Fibroblast of pulmonary artery (primary cell): ENCODE results near the gene SLC22A12.

Experiments used
- DNase-seq: peaks from one replicate; pipeline ENCODE4 v3.0.0-alpha.2; 2010; ENCODE audit warnings: low read depth
- H3K4me3 ChIP-seq: replicated peaks from 2 replicates; pipeline ENCODE4 v1.5.1; 2011; ENCODE audit warnings: low read depth, mild to moderate bottlenecking, control low read depth, low read length, moderate library complexity
- CTCF ChIP-seq: IDR thresholded peaks from 2 replicates; pipeline ENCODE4 v1.5.1; 2011; ENCODE audit warnings: mild to moderate bottlenecking, control low read depth, low read length, inconsistent platforms; ENCODE audit errors: missing control alignments

Gene SLC22A12

GRCh38 chr11:64633555-64634159 lies 42.6 kb downstream of the SLC22A12 start:
- no peak for DNase-seq
- H3K4me3 ChIP-seq = no peak overlapping the region
- no peak for TF ChIP-seq CTCF

GRCh38 chr11:64637334-64638017 lies 46.5 kb downstream of the SLC22A12 start:
- TF ChIP-seq CTCF = no peak
- DNase-seq = no peak
- no peak overlapping the region for H3K4me3 ChIP-seq

GRCh38 chr11:64638018-64638665 lies 47.1 kb downstream of the SLC22A12 start:
- H3K4me3 ChIP-seq = no peak overlapping the region
- no peak for TF ChIP-seq CTCF
- no peak for DNase-seq

GRCh38 chr11:64638829-64639228 lies 47.8 kb downstream of the SLC22A12 start:
- no peak overlapping the region for H3K4me3 ChIP-seq
- no peak for TF ChIP-seq CTCF
- no peak for DNase-seq

GRCh38 chr11:64639885-64640284 lies 48.9 kb downstream of the SLC22A12 start:
- no peak for TF ChIP-seq CTCF
- DNase-seq = no peak
- H3K4me3 ChIP-seq = no peak overlapping the region

GRCh38 chr11:64641596-64642417 lies 50.8 kb downstream of the SLC22A12 start:
- no peak for TF ChIP-seq CTCF
- H3K4me3 ChIP-seq = no peak overlapping the region
- DNase-seq = no peak
